ENCODE results near the gene PLEKHS1.
"Not testable (repeated sequence)": the region's sequence is repeated elsewhere in the genome, so short reads cannot be mapped to it uniquely, and the experiment has no call there.

Gene PLEKHS1

DNA sequence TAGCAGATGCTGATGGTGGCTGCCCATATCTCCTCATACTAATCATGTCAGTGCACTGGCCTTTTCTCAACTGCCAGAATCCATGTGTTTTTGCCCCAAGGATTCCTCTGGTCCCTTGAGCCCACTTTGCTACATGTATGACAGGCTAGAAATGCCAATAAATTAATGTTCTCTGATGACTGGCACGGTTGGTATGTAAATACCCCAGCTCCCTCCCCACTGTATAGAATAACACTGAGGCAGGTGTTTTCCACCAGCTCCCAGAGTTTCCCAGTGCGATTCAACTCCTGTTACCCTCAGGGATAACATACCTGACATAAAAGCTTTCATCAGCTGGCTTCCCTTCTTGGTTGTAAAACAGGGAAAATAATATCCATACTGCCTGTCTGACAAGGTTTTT is 9.0 kb upstream of the PLEKHS1 start:
- no peak for DNase-seq

DNA sequence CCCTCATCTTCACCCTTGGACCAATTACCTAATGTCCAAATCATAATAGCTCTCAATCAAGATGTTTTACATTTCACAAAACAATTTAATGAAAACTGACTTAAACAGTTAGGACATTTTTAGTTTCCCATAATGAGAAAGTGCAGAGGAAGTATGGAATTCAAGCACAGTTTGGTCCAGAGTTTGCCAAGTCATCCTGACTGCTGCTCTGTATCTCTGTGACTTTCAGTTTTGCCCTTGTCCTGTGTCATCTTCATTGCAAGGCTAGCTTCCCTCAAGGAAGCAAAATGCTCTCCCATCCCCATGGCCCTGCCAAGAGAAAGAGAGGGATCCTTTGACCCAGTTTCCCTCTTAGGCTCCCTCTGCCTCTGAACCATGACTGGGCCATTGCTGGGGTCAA is 7.9 kb upstream of the PLEKHS1 start:
- no peak for DNase-seq

DNA sequence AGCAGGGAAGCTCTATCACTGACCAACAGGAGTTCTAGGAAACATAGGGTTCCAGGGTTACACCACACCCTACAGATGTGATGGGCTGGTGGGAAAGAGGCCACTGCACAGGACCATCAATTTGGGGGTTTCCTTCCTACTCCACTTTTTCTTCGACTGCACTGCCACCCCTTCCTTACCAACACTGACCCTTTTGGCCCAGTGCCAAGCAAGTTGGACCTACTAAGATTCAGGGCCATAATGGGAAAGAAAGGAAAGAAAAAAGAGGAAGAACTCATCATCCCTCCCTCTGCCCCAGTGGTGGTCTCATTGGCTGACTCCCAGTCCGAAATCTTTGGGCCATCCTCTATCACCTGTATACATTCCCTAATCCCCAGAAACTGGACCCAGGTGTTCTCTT is 6.1 kb upstream of the PLEKHS1 start:
- no peak for DNase-seq

DNA sequence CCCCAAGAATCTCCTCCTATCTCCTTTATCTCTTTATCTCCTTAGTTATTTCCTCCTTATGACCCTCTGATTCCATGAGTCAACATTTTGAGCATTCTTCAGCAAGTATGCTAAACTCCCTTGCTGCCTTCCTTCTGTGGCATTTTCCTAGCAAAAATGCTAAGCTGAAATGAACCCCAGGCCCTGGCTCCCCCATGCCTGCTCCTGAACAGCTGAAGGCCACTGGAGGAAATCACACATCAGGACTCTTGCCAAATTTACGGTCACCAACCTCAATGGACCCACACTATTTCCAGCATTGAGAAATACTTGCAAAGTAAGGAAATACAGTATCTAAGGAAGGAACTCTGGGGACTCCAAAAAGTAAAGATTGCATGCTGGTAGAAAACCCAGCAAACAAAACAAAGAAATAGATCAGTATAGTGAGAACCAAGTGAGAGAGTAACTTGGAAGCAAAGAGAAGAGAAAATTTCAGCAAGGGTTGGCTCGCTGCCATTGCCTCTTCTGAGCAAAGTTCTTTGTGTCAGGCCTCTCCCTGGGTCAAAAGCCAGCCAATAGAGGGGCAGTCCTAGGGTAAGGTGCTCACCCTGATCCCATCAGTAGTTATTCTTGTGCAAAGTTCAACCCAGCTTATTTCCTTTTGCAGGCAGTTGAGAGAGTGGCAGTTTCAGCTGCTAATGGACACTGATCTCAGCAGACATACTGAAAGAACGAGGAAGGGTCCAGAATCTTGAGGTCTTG is 5.1 kb upstream of the PLEKHS1 start:
- no peak for DNase-seq

DNA sequence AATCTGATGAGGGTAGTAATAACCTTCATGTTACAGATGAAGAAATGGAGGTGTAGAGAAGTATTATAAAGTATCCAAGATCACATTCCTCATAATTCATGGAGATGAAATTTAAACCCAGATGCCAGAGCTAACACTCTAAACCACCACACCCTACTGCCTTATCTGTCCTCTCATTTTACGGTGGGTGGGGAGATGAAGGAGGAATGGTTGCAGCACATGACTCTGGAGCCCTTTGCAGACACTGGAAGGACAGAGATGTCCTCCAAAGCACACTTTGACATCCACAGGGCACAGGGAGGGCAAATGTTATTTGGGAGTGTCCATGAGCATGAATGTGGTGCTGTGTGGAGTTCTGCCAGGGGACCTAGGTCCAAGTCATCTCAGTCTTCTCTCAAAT is 1.1 kb downstream of the PLEKHS1 start:
- DNase-seq: no peak

DNA sequence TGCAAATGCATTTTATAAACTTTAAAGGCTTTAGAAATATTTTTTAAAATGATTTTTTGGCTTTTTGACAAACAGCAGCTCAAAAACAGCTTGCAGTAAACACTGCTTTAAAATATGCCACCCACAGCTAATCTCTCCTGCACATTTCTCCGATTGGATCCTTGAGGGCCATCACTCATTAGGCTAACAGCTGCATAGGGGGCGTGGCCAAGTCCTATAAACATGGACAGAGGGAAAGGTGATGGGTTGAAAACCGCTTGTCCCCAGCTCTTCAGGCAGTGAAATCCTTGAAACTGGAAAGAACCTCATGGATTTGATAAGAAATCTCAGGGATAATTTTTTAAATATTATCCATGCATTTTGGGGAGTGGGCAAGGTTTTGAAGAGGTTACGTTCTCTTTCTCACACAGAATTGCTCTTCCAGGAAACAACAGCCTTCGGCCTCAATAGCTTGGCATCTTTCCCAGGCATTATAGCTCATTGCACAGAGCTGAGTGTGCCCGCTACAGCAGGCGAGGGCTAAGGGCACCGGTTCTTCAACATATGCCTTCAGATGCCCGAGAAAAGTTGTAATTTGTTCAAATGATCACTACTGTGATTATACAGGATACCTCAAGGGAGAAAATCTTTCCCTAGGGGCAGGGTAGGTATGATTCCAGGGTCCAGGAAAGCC is 1.7 kb downstream of the PLEKHS1 start:
- no peak for DNase-seq

DNA sequence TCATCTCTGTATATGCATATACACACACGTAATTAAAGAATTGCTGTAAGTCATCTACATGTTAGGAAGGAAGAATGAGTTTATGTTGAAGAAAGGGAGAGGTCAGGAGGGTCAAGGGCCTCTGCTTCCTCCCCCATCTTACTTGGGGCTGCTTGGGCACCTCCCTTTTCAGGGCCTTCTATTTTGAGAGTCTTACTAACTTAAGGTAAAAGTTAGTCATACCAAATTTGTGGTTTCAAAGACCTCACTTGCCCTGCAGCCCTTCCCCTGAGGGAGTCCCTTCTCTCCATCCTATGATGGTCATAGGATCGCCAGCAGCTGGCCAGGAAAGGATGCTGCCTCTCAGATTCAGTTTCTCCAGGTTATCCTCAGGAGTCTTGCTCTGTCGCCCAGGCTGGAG is 2.6 kb downstream of the PLEKHS1 start:
- DNase-seq: no peak

DNA sequence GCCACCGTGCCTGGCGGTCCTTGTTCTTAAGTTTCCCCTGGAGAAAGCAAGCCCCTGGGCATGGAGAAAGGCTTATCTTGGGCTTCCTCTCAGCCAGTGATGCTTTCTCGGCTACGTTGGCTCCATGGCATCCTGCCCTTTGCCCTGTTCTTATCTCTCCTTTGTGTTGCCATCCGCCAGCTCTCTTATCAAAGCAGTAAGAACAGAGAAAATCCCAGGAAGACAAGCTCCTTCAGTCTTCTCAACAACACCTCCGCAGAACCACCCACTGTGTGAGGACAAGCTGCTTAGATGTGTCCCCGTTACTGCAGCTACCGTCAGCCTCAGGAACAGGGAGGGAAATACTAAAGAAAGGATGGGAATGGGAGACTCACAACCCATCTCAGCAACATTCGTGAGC is 3.3 kb downstream of the PLEKHS1 start:
- no peak for DNase-seq

DNA sequence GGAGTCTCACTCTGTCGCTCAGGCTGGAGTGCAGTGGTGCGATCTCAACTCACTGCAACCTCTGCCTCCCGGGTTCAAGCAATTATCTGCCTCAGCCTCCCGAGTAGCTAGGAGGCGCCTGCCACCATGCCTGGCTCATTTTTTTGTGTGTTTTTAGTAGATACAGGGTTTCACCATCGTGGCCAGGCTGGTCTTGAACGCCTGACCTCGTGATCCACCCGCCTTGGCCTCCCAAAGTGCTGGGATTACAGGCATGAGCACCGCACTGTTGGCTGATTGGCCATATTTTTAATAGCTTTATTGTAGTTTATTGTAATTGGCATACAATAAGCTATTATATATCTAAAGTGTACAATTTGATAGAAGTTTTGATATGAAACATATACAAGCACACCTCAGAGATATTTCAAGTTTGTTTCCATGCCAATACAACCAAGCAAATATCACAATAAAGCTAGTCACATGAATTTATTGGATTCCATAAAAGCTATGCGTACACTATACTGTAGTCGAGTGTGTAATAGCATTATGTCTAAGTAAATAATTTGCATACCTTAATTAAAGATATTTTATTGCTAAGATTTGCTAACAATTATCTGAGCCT is 5.6 kb downstream of the PLEKHS1 start:
- no peak for DNase-seq

DNA sequence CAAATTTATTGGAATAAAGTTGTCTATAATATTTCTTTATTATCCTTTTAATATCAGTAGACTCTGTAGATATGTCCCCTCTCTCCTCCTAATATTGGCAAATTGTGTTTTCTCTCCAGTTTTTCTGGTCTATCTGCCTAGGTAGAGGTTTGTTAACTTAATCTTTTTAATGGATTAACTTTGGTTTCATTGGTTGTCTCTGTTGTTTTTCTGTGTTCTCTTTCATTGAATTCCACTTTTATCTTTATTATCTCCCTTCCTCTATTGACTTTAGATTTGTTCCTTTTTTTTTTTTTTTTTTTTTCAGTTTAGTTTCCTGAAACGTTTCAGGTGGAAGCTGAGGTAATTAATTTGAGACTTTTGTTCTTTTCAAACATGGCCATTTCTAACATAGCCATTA is 10.6 kb downstream of the PLEKHS1 start:
- no peak for DNase-seq

DNA sequence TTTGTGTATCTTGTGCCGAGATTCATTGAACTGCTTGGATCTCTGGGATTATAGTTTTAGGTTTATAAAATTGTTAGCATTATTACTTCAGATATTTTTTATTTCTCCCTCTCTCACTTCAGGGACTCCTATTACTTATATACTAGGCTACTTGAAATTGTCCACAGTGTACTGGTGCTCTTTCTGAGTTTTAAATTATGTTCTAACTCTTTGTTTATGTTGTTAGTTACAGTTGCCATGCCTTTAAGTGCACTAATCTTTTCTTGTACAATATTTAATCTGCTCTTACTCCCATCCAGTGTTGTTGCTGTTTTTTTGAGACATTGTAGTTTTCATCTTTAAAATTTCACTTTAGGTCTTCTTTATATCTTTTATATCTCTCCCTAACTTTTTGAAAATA is 13.1 kb downstream of the PLEKHS1 start:
- DNase-seq: no peak

DNA sequence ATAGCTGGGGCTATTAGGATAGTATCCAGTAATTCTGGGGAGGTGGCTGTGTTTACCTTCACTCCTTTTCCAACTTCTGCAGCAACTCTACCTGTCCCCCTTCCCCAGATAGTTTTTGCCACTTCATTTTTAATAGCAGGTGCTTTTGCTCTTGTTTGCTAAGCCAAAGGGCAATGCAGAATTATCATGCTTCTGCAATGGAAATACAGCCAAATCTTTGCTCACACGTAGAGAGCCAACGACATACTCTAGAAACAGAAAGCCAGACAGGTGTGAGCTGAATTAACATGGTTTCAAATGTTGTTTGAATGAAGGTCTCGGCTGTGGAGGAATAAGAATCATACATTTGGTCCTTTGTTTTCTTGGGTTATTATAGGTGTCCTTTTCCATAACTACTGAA is 14.4 kb downstream of the PLEKHS1 start:
- no peak for DNase-seq

DNA sequence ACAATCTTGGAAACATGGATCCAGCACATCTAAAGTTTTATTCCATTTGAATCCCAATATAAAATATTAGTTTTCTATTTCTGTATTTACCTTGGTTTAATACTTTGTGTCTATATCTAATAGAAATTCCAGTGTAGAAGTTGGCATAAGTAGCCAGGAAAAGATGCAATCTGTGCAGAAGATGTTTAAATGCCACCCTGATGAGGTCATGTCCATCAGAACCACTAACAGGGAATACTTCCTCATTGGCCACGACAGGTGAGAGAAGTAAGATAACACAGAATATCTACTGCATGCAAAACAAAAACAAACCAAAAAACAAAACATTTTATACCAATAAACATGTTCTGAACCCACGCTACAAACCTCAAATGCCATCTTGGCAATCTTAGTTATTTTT is 15.7 kb downstream of the PLEKHS1 start:
- no peak for DNase-seq

DNA sequence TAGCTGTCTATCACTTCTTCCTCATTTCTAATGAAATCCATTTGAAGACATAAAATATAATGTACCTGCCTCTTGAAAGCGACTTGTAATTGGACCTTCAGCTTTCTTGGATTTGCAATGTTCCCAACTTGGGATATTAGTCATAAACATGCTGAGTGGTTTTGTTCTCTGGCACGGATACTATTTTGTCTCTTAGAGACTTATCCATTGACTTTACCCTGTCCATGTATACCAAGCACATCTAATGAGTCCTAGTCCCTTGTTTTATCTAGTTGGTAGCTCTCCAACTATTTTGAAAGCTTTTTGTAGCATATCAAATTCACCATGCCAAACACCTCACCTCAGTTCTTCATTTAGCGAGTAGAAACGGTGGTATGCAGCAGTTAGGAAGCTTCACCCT is 18.9 kb downstream of the PLEKHS1 start:
- no peak for DNase-seq

DNA sequence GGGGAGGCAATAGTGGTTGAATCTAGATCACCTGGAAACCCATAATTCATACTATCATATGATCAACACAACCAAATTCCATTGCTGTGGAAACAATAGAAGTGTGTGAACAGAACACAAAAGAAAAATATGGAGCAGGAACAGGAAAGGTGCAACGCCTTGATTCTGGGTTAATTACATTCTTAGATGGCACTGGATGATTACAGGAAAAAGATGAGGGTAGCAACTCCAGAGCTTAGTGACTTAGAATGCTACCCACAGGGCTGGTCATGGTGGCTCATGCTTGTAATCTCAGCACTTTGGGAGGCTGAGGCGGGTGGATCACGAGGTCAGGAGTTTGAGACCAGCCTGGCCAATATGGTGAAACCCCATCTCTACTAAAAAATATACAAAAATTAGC is 19.6 kb downstream of the PLEKHS1 start:
- DNase-seq: not testable (repeated sequence)

DNA sequence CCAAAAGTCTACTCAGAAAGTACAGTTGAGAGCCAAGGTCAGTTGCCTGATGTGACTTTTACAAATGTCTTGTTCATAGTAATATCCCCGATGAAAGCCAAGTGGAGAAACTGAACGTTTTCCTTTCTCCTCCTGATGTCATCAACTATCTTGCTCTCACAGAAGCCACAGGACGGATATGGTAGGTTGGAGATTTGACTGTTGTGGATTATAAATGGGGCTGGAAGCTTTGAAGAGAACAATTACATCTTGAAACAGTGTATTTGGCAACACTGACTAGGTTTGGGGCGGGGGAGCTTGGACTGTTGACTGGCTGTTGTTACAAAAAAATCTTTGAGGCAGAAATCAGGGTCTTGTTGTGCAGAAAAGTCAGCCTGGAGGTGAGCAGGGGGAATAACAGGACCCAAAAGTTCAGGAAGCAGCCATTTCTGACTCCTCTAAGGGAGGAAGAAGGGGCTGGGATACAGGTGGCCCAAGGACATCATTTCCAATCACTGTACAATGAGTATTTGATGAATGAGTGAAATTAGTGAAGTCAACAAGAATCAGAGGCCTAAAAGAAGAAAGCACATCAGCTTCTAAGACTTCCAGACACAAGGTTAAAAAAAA is 24.3 kb downstream of the PLEKHS1 start:
- no peak for DNase-seq

DNA sequence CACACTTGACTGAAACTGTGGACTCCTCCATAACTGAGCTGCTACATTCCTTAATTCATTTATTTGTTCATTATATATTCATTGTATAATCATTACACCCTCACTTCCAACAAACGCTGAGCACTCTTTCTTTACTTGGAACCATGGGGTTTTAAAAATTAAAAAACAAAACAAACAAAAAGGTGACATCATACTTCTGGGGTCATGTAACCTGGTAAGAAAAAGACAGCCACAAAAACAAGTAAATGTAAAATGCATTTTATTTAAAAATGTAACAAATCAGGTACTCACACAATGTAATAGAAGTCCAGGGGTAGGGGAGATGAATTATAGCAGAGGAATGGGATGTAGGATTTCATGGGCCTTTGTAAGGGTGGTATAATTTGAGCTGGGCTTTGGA is 25.1 kb downstream of the PLEKHS1 start:
- no peak for DNase-seq

DNA sequence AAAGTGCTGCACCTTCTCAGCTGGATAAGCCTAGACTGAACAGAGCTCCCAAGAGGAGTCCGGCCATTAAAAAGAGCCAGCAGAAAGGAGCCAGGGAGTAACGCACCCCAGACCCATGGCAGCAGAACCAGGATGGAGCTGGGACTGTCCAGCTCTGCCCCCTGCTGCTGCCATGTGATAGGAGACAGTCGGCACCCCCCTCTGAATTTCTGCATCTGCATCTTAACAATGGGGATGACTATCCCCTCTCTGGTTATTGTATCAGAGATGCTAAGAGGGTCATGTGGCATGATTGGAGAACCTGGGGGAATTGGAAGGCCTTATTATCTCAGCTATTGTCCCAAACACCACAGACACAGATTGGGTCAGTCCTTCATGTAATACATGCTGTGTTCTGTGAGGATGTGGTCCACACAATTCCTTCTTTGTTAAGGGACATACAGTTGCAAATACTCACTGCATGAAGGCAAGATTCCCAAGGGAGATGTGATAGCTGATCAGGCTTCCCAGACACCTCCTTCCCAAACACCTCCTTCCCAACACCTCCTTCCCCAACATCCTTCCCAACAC is 29.3 kb downstream of the PLEKHS1 start:
- no peak for DNase-seq

DNA sequence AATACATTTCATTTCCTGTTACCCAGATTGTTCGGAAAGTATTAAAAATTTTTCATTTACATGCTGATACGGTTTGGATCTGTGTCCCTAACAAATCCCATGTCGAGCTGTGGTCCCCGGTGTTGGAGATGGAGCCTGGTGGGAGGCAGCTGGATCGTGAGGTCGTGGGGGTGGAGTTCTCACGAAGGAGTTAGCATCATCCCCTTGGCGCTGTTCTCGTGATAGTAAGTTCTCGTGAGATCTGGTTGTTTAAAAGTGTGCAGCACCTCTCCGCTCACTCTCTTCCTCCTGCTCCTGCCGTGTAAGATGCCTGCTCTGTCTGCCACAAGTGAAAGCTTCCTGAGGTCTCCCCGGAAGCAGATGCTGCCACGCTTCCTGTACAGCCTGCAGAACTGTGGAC is 30.9 kb downstream of the PLEKHS1 start:
- DNase-seq: no peak

DNA sequence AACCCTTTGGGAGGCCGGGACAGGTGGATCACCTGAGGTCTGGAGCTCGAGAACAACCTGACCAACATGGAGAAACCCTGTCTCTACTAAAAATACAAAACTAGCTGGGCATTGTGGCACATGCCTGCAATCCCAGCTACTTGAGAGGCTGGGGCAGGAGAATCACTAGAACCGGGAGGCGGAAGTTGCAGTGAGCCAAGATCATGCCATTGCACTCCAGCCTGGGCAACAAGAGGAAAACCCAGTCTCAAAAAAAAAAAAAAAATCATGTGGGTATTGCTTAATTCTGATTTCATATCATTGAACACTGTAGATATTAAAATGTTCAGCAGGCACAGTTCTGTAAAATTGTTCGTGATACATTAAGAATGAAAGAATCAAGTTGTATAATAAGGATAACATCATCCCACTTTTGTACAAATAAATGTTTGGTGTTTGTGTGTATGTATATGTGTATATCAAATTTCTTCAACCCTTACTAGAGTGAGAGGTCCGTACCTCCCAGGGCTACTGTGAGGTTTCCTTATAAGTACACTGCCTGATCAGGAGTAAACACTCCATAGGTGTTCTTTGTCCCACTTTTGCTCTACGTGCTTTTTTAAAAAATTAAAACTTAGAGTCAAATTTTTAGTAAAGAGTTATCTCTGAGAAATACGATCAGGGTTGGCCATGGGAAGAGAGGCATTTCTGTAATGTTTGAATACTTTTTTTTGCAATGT is 31.7 kb downstream of the PLEKHS1 start:
- DNase-seq: no peak

DNA sequence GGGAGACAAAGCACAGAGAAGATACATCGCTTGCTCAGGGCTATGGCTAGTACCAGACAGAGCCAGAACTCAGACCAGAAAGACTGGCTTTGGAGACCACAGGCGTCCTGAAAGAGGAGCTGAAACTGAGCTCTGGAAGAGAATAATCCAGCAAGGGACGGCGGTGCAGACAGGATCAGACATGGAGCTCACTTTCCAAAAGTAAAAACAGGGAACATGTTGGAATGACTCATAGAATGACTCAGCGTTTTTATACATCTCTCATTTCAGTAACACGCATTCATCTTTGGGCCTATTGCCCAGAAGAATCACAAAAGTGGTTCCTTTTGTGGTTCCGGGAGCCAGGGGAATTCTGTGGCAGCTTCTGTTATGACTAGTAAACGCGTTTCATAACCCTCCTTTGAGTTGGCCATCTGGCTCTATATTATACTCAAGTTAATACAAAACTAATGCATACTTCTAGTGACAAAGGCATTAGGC is 37.2 kb downstream of the PLEKHS1 start:
- DNase-seq: no peak

DNA sequence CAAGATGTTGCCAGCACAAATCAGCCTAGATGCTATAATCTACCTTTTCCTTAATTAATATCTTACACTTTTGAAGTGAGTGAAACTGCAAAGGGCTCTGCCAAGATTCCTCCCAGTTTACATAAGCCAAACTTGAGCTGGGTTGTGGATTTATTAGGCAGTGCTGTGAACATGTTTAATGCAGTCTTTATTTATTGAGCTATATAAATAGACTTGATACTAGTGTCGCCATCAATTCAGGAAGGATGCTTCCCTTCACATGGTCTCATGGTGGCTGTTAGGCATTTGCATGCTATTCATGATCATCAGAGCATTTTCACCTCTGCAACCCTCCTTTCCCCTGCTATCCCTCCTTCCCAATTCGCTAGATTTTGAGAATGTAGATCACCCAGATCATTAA is 40.2 kb downstream of the PLEKHS1 start:
- DNase-seq: no peak

DNA sequence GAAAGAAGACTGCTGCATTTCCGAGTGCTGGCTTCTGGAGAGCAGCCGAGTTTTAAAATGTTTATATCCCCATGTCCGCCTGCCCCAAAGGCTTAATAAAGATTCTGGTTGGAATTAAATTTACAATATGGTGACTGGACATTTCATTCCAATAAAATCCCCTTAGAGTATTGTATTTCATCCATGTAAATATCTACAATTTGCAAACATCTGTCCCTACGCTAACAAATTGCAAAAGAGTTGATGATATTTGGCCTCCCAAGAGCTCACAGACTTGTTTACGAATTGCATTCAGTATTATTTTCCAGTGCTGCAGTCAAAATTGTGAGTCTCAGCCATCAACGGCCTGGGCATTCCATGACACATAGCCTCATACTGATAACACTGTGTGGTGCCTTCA is 50.1 kb downstream of the PLEKHS1 start:
- DNase-seq: no peak
